Activated B cell treated with CpG ODN at 0.5 μM for 24 hours (primary cell): ENCODE data around the gene FGG. TPM values are rescaled to one million over a fixed set of nuclear protein-coding genes. Genes with fewer than 3 reads are reported as not detected.
"Not testable (repeated sequence)": the region's sequence is repeated elsewhere in the genome, so short reads cannot be mapped to it uniquely, and the experiment has no call there.

Experiments
- ATAC-seq: fragments of 200-7000 bp; cut with Tn5 transposase; one replicate; pipeline ENCODE4 v1.10.0; 2021; ENCODE audit warnings: low read depth, mild to moderate bottlenecking, moderate library complexity
- CTCF ChIA-PET: fragments of 350-600 bp; sonication (Branson Sonifier 250); formaldehyde crosslinking; loops from one replicate; lab custom pipeline; 2021; ENCODE audit warnings: antibody characterized with exemption; lab: Charles Lee
- POLR2A ChIA-PET: fragments of 350-600 bp; sonication (Branson Sonifier 250); formaldehyde crosslinking; loops from one replicate; lab custom pipeline; 2021; ENCODE audit warnings: antibody characterized with exemption; lab: Charles Lee
- DNase-seq: peaks from one replicate; pipeline ENCODE4 v3.0.0; 2022
- H3K27ac Mint-ChIP-seq: one replicate; pipeline ENCODE4 v1.8.0; 2020; ENCODE audit warnings: mixed read lengths
- H3K27me3 Mint-ChIP-seq: one replicate; pipeline ENCODE4 v1.8.0; 2021; ENCODE audit warnings: mixed read lengths
- H3K36me3 Mint-ChIP-seq: one replicate; pipeline ENCODE4 v1.8.0; 2021; ENCODE audit warnings: low read depth, mixed read lengths
- H3K4me1 Mint-ChIP-seq: one replicate; pipeline ENCODE4 v1.8.0; 2021; ENCODE audit warnings: mixed read lengths
- H3K4me3 Mint-ChIP-seq: one replicate; pipeline ENCODE4 v1.8.0; 2020; ENCODE audit warnings: mild to moderate bottlenecking, mixed read lengths
- H3K9me3 Mint-ChIP-seq: one replicate; pipeline ENCODE4 v1.8.0; 2020; ENCODE audit warnings: mixed read lengths
- intact Hi-C: fragments of 100-400 bp; cut with micrococcal nuclease; formaldehyde crosslinking; loops from one replicate; pipeline ENCODE4 v1.15.1; 2024
- total RNA-seq: library from RNA; stranded (reverse); gene quantifications from 2 replicates; pipeline ENCODE4 v1.2.3, GENCODE V29; 2022
- TF ChIP-seq, protein P1 (sequence below): fragments of 200-600 bp; IDR thresholded peaks from one replicate; pipeline ENCODE4 v1.8.0; 2022; ENCODE audit warnings: antibody characterized with exemption, mild to moderate bottlenecking

FGG gene
- total RNA-seq, 1 donor from 2014 or later, result not detected

- no peak for ATAC-seq
- ChIA-PET CTCF (no interaction called here), POLR2A (no interaction called here)
- Mint-ChIP-seq H3K4me3 (no peak overlapping the region), H3K27ac (no peak overlapping the region), H3K4me1 (no peaks in the 10 kb centered on the region), H3K9me3 (no peaks in the 10 kb centered on the region), H3K36me3 (no peaks in the 10 kb centered on the region), H3K27me3 (peaks cover 23% of the 10 kb centered on the region)
- DNase-seq, result no peak
- TF ChIP-seq, protein P1, sequence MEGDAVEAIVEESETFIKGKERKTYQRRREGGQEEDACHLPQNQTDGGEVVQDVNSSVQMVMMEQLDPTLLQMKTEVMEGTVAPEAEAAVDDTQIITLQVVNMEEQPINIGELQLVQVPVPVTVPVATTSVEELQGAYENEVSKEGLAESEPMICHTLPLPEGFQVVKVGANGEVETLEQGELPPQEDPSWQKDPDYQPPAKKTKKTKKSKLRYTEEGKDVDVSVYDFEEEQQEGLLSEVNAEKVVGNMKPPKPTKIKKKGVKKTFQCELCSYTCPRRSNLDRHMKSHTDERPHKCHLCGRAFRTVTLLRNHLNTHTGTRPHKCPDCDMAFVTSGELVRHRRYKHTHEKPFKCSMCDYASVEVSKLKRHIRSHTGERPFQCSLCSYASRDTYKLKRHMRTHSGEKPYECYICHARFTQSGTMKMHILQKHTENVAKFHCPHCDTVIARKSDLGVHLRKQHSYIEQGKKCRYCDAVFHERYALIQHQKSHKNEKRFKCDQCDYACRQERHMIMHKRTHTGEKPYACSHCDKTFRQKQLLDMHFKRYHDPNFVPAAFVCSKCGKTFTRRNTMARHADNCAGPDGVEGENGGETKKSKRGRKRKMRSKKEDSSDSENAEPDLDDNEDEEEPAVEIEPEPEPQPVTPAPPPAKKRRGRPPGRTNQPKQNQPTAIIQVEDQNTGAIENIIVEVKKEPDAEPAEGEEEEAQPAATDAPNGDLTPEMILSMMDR, result no peak
- intact Hi-C loops, result no loop called here
These were observed 9.9 kb downstream of the FGG start for GRCh38 chr4:154602404-154603020.

GRCh38 chr4:154597798-154598774 lies 14.4 kb downstream of the FGG start:
- ATAC-seq (no peak), DNase-seq (no peak)
- ChIA-PET POLR2A (no interaction called here), CTCF (no interaction called here)
- Mint-ChIP-seq H3K9me3 (no peaks in the 10 kb centered on the region), H3K4me3 (no peak overlapping the region), H3K36me3 (no peaks in the 10 kb centered on the region), H3K4me1 (no peaks in the 10 kb centered on the region), H3K27ac (no peak overlapping the region), H3K27me3 (peaks cover 13% of the 10 kb centered on the region)
- intact Hi-C loops, result no loop called here
- TF ChIP-seq, protein P1, result no peak

- DNase-seq, H3K27me3 Mint-ChIP-seq, H3K9me3 Mint-ChIP-seq, intact Hi-C loops, H3K27ac Mint-ChIP-seq, H3K36me3 Mint-ChIP-seq, CTCF ChIA-PET, H3K4me1 Mint-ChIP-seq, H3K4me3 Mint-ChIP-seq, POLR2A ChIA-PET, ATAC-seq: not testable (repeated sequence)
These were observed 15.2 kb downstream of the FGG start for GRCh38 chr4:154597281-154597680.

DNA sequence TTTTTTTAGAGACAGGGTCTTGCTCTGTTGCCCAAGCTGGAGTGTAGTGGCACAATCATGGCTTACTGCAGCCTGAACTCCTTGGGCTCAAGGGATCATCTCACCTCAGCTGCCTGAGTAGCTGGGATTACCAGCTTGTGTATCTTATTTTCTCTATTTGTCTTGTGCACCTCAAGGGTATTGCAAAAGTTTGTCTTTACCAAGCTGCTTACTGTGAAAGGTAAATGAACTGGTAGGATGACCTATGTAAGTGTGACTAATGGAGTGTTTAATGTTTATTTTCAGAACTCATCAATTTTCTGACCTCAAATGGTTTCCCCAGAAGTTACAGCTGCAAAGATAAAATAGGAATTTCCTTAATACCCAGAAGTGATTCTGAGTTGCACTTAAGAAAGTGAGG lies 16.6 kb downstream of the FGG start:
- no peak overlapping the region for H3K27ac Mint-ChIP-seq
- CTCF ChIA-PET, result interaction anchor here (1.5 kb wide), 1 partner anchor 23 kb away, joined by 3 read pairs; no protein-coding TSS in a partner anchor
- no peak for ATAC-seq
- H3K9me3 Mint-ChIP-seq, result no peaks in the 10 kb centered on the region
- no peak overlapping the region for H3K4me3 Mint-ChIP-seq
- no peak for DNase-seq
- intact Hi-C loops, result no loop called here
- TF ChIP-seq, protein P1, result no peak
- H3K27me3 Mint-ChIP-seq, result peaks cover 6% of the 10 kb centered on the region
- no peaks in the 10 kb centered on the region for H3K36me3 Mint-ChIP-seq
- no peaks in the 10 kb centered on the region for H3K4me1 Mint-ChIP-seq
- POLR2A ChIA-PET, result no interaction called here

DNA sequence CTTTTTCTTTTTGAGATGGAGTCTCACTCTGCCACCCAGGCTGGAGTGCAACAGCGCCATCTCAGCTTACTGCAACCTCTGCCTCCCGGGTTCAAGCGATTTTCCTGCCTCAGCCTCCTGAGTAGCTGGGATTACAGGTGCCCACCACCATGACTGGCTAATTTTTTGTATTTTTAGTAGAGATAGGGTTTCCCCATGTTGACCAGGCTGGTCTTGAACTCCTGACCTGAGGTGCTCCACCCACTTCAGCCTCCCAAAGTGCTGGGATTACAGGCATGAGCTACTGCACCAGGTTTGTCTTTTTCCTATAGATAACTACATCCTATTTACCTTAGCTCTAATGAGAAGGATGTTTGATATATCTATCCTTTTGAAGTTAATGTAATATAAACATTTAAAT lies 18.1 kb downstream of the FGG start:
- H3K27me3 Mint-ChIP-seq, H3K27ac Mint-ChIP-seq, intact Hi-C loops, POLR2A ChIA-PET, H3K9me3 Mint-ChIP-seq, H3K36me3 Mint-ChIP-seq, H3K4me3 Mint-ChIP-seq, ATAC-seq, H3K4me1 Mint-ChIP-seq, DNase-seq: not testable (repeated sequence)
- CTCF ChIA-PET, result interaction anchor here (1.5 kb wide), 1 partner anchor 24 kb away, joined by 3 read pairs; no protein-coding TSS in a partner anchor

DNA sequence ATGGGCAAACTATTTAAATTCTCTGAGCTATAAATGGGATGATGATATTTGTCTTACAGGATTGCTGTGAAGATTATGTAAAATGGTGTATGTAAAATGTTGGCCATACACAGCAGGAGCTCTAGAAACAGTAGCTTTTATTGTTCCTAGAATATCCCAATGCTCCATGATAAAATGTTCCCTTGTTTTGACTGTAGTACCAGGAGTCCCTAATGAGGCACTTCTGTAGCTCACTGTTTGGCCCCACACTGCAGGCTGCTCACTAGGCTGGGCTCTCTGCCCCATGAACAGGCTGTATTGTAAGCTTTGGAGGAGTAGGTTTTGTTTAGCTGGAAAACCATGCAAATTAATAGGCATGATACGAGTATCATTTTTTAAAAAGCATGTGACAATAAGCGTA lies 18.6 kb downstream of the FGG start:
- no peaks in the 10 kb centered on the region for H3K9me3 Mint-ChIP-seq
- H3K27me3 Mint-ChIP-seq, result peaks cover 6% of the 10 kb centered on the region
- no peaks in the 10 kb centered on the region for H3K4me1 Mint-ChIP-seq
- H3K27ac Mint-ChIP-seq, result no peak overlapping the region
- intact Hi-C loops, result no loop called here
- no peaks in the 10 kb centered on the region for H3K36me3 Mint-ChIP-seq
- CTCF ChIA-PET, result interaction anchor here (0.7 to 1.0 kb wide), 2 partner anchors 25 to 28 kb away, joined by 3 to 4 read pairs; no protein-coding TSS in a partner anchor
- ATAC-seq, result no peak
- no peak overlapping the region for H3K4me3 Mint-ChIP-seq
- POLR2A ChIA-PET, result no interaction called here
- TF ChIP-seq, protein P1, result no peak
- DNase-seq, result no peak
